Activated B cell treated with CpG ODN at 0.5 μM for 24 hours (primary cell): ENCODE data around the gene INAFM1. TPM values are rescaled to one million over a fixed set of nuclear protein-coding genes. Genes with fewer than 3 reads are reported as not detected.
"Not testable (repeated sequence)": the region's sequence is repeated elsewhere in the genome, so short reads cannot be mapped to it uniquely, and the experiment has no call there.

ENCODE experiments used
- ATAC-seq: fragments of 200-7000 bp; cut with Tn5 transposase; one replicate; pipeline ENCODE4 v1.10.0; 2021; ENCODE audit warnings: low read depth, mild to moderate bottlenecking, moderate library complexity
- CTCF ChIA-PET: fragments of 350-600 bp; sonication (Branson Sonifier 250); formaldehyde crosslinking; loops from one replicate; lab custom pipeline; 2021; ENCODE audit warnings: antibody characterized with exemption; lab: Charles Lee
- POLR2A ChIA-PET: fragments of 350-600 bp; sonication (Branson Sonifier 250); formaldehyde crosslinking; loops from one replicate; lab custom pipeline; 2021; ENCODE audit warnings: antibody characterized with exemption; lab: Charles Lee
- DNase-seq: peaks from one replicate; pipeline ENCODE4 v3.0.0; 2022
- H3K27ac Mint-ChIP-seq: one replicate; pipeline ENCODE4 v1.8.0; 2020; ENCODE audit warnings: mixed read lengths
- H3K27me3 Mint-ChIP-seq: one replicate; pipeline ENCODE4 v1.8.0; 2021; ENCODE audit warnings: mixed read lengths
- H3K36me3 Mint-ChIP-seq: one replicate; pipeline ENCODE4 v1.8.0; 2021; ENCODE audit warnings: low read depth, mixed read lengths
- H3K4me1 Mint-ChIP-seq: one replicate; pipeline ENCODE4 v1.8.0; 2021; ENCODE audit warnings: mixed read lengths
- H3K4me3 Mint-ChIP-seq: one replicate; pipeline ENCODE4 v1.8.0; 2020; ENCODE audit warnings: mild to moderate bottlenecking, mixed read lengths
- H3K9me3 Mint-ChIP-seq: one replicate; pipeline ENCODE4 v1.8.0; 2020; ENCODE audit warnings: mixed read lengths
- intact Hi-C: fragments of 100-400 bp; cut with micrococcal nuclease; formaldehyde crosslinking; loops from one replicate; pipeline ENCODE4 v1.15.1; 2024
- total RNA-seq: library from RNA; stranded (reverse); gene quantifications from 2 replicates; pipeline ENCODE4 v1.2.3, GENCODE V29; 2022
- TF ChIP-seq, protein P1 (sequence below): fragments of 200-600 bp; IDR thresholded peaks from one replicate; pipeline ENCODE4 v1.8.0; 2022; ENCODE audit warnings: antibody characterized with exemption, mild to moderate bottlenecking

The INAFM1 gene
- total RNA-seq, 1 donor from 2014 or later = 11.8 TPM

DNA sequence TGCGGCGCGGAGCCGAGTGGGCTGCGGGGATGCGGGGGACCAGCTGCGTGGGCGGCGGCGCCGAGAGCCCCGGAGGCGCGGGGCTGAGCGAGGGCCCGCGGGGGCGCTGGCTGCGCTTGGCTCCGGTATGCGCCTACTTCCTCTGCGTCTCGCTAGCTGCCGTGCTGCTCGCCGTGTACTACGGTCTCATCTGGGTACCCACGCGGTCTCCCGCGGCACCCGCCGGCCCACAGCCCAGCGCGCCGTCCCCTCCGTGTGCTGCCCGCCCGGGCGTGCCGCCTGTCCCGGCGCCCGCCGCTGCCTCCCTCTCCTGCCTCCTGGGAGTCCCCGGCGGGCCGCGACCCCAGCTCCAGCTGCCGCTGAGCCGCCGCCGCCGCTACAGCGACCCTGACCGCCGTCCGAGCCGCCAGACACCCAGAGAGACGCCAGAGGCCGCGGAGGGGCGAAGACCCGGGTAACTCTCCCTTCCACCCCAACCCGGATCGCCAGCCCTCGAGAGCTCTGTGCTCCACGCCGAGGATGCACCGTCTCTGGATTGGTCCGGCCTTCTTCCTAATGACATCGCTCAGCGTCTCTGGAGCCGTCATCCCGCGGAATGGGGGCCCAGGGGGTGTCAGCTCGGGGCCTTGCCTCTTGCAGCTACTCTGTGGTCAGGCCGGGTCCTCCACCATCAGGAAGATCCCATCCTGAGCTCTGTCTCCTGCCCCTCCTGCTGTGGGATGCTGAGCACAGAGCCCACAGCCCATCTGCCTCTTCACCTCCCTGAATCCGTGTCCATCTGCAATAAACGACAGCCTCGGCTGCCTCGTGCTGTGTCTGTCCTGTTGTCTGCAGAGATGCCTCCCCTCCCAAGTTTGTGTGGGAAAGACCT lies 441 bp downstream of the INAFM1 start:
- Mint-ChIP-seq H3K27ac (peak overlapping the region; percentile 63), H3K4me1 (peaks cover 28% of the 10 kb centered on the region), H3K27me3 (no peaks in the 10 kb centered on the region), H3K4me3 (peak overlapping the region; percentile 76), H3K9me3 (no peaks in the 10 kb centered on the region), H3K36me3 (peaks cover 16% of the 10 kb centered on the region)
- ATAC-seq (peak; percentile 23), DNase-seq (no peak)
- ChIA-PET POLR2A (interaction anchor here (0.5 to 4.4 kb wide), 21 partner anchors 10 to 656 kb away, joined by 3 to 144 read pairs (median 8); partner anchors contain the start of genes CCDC9, DHX34, KPTN and SAE1), CTCF (interaction anchor here (0.9 to 2.9 kb wide), 9 partner anchors 10 to 144 kb away, joined by 3 to 12 read pairs (median 3); partner anchors contain the start of genes CCDC9, DHX34 and SAE1)
- TF ChIP-seq, protein P1, sequence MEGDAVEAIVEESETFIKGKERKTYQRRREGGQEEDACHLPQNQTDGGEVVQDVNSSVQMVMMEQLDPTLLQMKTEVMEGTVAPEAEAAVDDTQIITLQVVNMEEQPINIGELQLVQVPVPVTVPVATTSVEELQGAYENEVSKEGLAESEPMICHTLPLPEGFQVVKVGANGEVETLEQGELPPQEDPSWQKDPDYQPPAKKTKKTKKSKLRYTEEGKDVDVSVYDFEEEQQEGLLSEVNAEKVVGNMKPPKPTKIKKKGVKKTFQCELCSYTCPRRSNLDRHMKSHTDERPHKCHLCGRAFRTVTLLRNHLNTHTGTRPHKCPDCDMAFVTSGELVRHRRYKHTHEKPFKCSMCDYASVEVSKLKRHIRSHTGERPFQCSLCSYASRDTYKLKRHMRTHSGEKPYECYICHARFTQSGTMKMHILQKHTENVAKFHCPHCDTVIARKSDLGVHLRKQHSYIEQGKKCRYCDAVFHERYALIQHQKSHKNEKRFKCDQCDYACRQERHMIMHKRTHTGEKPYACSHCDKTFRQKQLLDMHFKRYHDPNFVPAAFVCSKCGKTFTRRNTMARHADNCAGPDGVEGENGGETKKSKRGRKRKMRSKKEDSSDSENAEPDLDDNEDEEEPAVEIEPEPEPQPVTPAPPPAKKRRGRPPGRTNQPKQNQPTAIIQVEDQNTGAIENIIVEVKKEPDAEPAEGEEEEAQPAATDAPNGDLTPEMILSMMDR = no peak
- intact Hi-C loops = loop anchor here (1.0 to 5.0 kb wide), 7 partner anchors 13 to 675 kb away; partner anchors contain the start of genes NAPA and ZC3H4

DNA sequence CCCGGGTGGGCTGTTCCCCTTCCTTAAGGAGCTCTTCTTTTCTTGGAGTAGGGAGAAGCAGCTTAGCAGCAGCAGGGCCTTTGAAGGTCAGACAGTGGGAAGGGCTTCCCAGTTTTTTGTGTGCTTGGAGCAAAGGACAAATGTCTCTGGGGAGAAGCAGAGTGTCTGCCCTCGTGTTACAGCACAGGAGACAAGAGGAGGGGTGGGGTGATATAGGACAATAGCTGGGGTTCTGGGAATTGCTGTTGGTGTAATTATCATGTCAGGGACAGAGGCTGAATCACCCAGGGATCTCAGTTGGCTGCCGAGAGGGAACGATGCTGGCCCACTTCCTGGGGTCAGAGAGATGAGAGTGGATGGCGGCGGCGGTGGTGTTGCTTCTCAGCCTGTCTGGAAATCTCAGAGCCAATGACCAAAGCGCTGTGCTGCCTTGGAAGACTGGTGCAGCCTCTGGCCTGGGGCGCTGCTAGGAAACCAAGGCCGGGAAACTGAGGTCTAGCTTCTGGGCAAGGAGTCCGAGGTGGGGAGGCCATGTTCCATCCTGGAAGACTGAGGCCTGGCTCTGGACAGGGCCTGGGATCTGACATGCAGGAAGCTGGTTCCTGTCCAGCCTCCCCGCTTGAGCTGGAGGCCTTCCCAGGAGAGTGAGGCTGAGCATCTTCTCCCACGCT lies 1.2 kb downstream of the INAFM1 start:
- ChIA-PET CTCF (interaction anchor here (1.2 to 2.9 kb wide), 3 partner anchors 27 to 73 kb away, joined by 3 to 12 read pairs (median 3); partner anchors contain the start of gene DHX34), POLR2A (interaction anchor here (0.5 to 4.4 kb wide), 9 partner anchors 9 to 489 kb away, joined by 3 to 144 read pairs (median 9); partner anchors contain the start of gene CCDC9)
- peaks cover 8% of the 10 kb centered on the region for H3K36me3 Mint-ChIP-seq
- peaks cover 28% of the 10 kb centered on the region for H3K4me1 Mint-ChIP-seq
- TF ChIP-seq, protein P1 = no peak
- H3K27me3 Mint-ChIP-seq = no peaks in the 10 kb centered on the region
- intact Hi-C loops = no loop called here
- DNase-seq (no peak), ATAC-seq (no peak)
- peak overlapping the region; percentile 76 for H3K4me3 Mint-ChIP-seq
- no peaks in the 10 kb centered on the region for H3K9me3 Mint-ChIP-seq
- H3K27ac Mint-ChIP-seq = peak overlapping the region; percentile 63

DNA sequence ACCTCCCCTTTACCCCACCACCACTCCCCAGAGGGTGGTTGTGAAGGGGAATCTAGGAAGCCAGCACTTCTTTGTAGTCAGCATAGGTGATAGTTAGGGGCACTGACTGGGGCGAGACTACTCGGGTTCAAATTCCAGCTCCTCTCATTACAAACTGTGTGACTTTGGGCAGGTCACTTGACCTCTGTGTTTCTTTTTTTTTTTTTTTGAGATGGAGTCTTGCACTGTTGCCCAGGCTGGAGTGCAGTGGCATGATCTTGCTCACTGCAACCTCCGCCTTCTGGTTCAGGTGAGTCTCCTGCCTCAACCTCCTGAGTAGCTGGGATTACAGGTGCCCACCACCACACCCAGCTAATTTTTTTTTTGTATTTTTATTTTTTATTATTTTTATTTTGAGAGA lies 1.8 kb downstream of the INAFM1 start:
- H3K4me3 Mint-ChIP-seq, H3K9me3 Mint-ChIP-seq, H3K36me3 Mint-ChIP-seq, intact Hi-C loops, H3K27ac Mint-ChIP-seq, DNase-seq, ATAC-seq, H3K27me3 Mint-ChIP-seq: not testable (repeated sequence)
- ChIA-PET CTCF (interaction anchor here (2.9 kb wide), 1 partner anchor 73 kb away, joined by 12 read pairs; the partner anchor contains the start of gene DHX34), POLR2A (interaction anchor here (0.5 to 4.4 kb wide), 6 partner anchors 8 to 336 kb away, joined by 3 to 144 read pairs (median 8); partner anchors contain the start of gene CCDC9)
- peaks cover 28% of the 10 kb centered on the region for H3K4me1 Mint-ChIP-seq

DNA sequence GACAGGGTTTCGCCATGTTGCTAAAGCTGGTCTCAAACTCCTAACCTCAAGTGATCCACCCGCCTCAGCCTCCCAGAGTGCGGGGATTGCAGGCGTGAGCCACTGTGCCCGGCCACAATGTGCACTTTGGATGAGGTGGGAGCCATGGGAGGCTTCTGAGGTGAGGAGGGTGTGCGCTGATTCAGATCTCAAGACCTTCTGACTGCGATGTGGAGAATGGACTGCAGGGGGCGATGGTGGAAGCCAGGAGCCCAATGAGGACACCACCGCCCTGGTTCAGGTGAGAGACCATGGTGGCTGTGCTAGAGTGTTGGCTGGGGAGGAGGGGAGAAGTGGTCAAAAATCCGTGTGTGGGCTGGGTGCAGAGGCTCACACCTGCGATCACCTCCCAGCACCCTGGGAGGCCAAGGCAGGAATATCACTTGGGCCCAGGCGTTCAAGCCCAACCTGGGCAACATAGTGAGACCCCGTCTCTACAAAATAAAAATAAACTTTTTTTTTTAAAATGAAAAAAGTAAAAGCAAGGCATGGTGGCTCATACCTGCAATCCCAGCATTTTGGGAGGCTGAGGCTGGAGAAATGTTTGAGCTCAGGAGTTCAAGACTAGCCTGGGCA lies 5.6 kb downstream of the INAFM1 start:
- Mint-ChIP-seq H3K27me3 (no peaks in the 10 kb centered on the region), H3K27ac (no peak overlapping the region), H3K36me3 (no peaks in the 10 kb centered on the region), H3K4me3 (no peak overlapping the region), H3K9me3 (no peaks in the 10 kb centered on the region), H3K4me1 (peaks cover 19% of the 10 kb centered on the region)
- CTCF ChIA-PET = no interaction called here
- TF ChIP-seq, protein P1 = no peak
- intact Hi-C loops = loop anchor here (5.0 kb wide), 1 partner anchor 417 kb away; no protein-coding TSS in a partner anchor
- peak; percentile 60 for ATAC-seq
- no peak for DNase-seq
- POLR2A ChIA-PET = no interaction called here
